Skeletal muscle tissue (tissue), 4 donors: ENCODE measurements around the gene UTP25. TPM values are rescaled to one million over a fixed set of nuclear protein-coding genes. Genes with fewer than 3 reads are reported as not detected.
A peak's percentile ranks its signal among the peaks of the same experiment; 100 is the strongest.

ENCODE experiments used
- H3K27ac ChIP-seq: one replicate; pipeline ENCODE4 v1.7.0; 2013; ENCODE audit warnings: mild to moderate bottlenecking, low read depth, low read length, inconsistent platforms
- H3K27me3 ChIP-seq, 3 donors: one replicate each; pipeline ENCODE4 v1.7.0; 2013; ENCODE audit warnings: low read length in 3 of 3; ENCODE audit not compliant: control insufficient read depth in 3 of 3, insufficient read depth in 3 of 3
- H3K36me3 ChIP-seq, 3 donors: one replicate each; pipeline ENCODE4 v1.7.0; 2013; ENCODE audit warnings: low read length in 3 of 3; ENCODE audit not compliant: control insufficient read depth in 3 of 3, insufficient read depth in 3 of 3
- H3K4me1 ChIP-seq, 3 donors: one replicate each; pipeline ENCODE4 v1.7.0; 2013; ENCODE audit warnings: low read length in 3 of 3, mild to moderate bottlenecking in 3 of 3; ENCODE audit not compliant: control insufficient read depth in 3 of 3, insufficient read depth in 3 of 3
- H3K4me3 ChIP-seq, 3 donors: one replicate each; pipeline ENCODE4 v1.7.0; 2013; ENCODE audit warnings: low read length in 3 of 3
- H3K9ac ChIP-seq, 3 donors: one replicate each; pipeline ENCODE4 v1.7.0; 2013; ENCODE audit warnings: low read length in 3 of 3, mild to moderate bottlenecking in 3 of 3, moderate library complexity in 2 of 3, low read depth in 1 of 3
- H3K9me3 ChIP-seq, 3 donors: one replicate each; pipeline ENCODE4 v1.7.0; 2013; ENCODE audit warnings: low read length in 3 of 3; ENCODE audit not compliant: control insufficient read depth in 3 of 3
- total RNA-seq: library from RNA; depleted of rRNA; stranded (reverse); fragments of >200 nt; gene quantifications from one replicate; pipeline ENCODE4 v1.2.3, GENCODE V29; 2014
- donor health status: Osteomylitis.

Gene UTP25
- total RNA-seq, 1 donor from 2014 or later, result 4.7 TPM

DNA sequence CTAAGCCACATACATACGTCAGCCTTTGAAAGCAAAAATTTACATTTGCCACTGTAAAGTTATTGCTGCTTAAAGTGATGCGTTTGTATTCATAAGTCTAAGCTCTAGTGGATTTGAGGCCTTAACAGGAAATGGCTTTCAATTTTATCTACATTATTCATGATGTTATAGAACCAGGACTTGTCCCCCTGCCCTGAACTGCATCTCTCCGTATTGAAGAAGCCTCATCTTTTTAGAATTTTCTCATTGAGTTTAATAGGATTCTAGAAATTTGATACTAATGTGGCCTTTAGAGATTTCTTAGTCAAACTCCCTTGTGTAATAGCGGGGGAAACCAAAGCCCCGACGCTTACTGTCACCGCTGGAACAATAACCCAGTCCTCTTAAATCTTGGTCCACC is 9.9 kb downstream of the UTP25 start:
- no peaks in the 10 kb centered on the region for H3K9me3 ChIP-seq
- H3K27ac ChIP-seq, result no peak overlapping the region
- H3K4me1 ChIP-seq, result peaks cover 0 to 13% (median 0%) of the 10 kb centered on the region in 3 donors
- H3K36me3 ChIP-seq, result peaks cover 52 to 74% (median 73%) of the 10 kb centered on the region in 3 donors
- no peak overlapping the region for H3K4me3 ChIP-seq
- no peak overlapping the region for H3K9ac ChIP-seq
- no peaks in the 10 kb centered on the region for H3K27me3 ChIP-seq

DNA sequence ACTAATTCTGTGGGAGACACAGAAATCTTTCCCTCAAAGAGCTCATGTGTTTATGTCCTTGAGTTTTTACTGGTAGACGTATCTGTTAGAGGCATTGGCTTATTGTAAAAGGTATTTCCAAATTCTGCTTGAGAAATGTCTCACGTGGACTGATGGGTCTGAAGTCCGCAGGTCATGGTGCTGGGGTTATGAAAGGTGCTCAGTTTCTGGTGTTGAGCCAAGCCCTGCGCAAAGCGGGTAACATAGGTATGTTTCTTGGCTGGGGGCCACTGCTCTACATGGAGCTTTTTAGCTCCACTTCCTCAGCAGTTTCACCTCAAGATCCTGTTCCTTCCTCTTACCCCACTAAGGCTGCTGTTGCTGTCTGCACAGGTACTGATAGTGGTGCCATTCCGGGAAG is 10.8 kb downstream of the UTP25 start:
- Histone ChIP-seq H3K9me3 (no peaks in the 10 kb centered on the region), H3K4me1 (peaks cover 0 to 13% (median 0%) of the 10 kb centered on the region in 3 donors), H3K9ac (no peak overlapping the region), H3K4me3 (no peak overlapping the region), H3K36me3 (peaks cover 51 to 76% (median 76%) of the 10 kb centered on the region in 3 donors), H3K27me3 (no peaks in the 10 kb centered on the region), H3K27ac (no peak overlapping the region)

DNA sequence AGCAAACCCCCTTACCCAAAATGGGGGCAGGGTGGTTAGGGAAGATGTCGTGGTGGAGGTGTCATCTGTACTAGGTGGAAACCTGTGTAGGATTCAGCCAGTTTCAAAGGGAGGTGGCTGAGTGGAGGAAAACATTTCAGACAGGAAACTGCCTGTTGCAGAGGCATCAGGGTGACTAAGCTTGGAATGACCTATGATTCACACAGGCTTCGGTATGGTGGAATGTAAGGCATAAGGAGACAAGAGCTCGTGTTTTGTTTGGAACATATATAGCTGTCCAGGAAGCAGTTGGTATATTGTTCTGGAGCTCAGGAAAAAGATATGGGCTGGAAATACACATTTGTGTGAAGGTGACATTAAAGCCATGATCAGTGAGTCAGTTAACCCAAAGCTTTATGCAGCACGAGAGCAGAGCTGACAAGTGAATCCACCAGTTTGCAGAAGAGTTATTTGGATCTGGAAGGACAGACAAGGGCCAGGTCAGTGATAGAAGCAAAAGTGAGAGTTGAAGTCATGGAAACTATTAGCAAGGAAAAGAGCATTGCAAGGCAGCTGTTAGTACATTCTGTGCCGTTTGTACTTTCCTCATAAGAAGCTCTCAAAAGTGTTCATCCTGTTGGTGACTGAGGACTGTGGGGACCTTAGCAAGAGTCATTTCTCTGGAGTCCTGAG is 12.2 kb downstream of the UTP25 start:
- Histone ChIP-seq H3K4me3 (no peak overlapping the region), H3K4me1 (peaks cover 0 to 13% (median 0%) of the 10 kb centered on the region in 3 donors), H3K27me3 (no peaks in the 10 kb centered on the region), H3K27ac (peak overlapping the region; percentile 55), H3K9me3 (no peaks in the 10 kb centered on the region), H3K9ac (no peak overlapping the region), H3K36me3 (peaks cover 58 to 76% (median 74%) of the 10 kb centered on the region in 3 donors)

GRCh38 chr1:209840611-209841010 is 12.8 kb downstream of the UTP25 start:
- Histone ChIP-seq H3K36me3 (peaks cover 57 to 80% (median 74%) of the 10 kb centered on the region in 3 donors), H3K9ac (no peak overlapping the region), H3K27me3 (no peaks in the 10 kb centered on the region), H3K4me3 (no peak overlapping the region), H3K27ac (peak overlapping the region; percentile 55), H3K4me1 (peaks cover 0 to 13% (median 0%) of the 10 kb centered on the region in 3 donors), H3K9me3 (no peaks in the 10 kb centered on the region)

DNA sequence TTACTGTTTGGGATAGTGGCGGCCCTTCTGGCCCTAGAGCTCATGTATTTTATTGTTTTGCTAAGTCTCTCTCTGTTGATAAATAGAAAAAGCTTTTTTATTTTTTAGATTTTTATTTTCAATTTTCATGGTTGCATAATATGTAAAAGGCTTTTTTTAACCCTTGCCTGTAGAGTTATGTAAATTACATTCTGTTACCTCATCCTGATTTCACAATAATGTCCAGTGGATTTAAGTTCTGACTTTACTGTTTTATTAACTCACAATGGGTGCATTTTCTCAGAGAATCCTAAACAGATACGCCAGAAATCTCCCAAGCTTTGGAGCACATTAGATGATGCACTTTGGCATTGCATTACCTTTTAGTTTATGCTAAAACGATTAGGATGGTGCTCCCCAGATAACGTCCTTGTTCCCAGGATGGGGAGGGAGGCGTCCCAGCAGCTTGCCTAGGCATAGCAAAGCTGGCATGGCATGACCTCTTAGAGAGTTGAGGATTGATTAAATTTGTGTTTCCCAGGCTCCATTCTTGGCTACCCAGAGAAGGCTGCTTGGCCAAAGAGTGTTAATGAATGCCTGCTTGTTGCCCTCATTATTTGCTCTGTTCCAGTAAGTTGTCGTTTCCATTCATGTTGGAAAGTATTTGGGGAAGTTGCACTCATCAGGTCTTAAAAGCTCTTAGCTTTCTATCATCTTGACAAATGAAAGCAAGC is 17.1 kb downstream of the UTP25 start:
- Histone ChIP-seq H3K9ac (no peak overlapping the region), H3K27me3 (no peaks in the 10 kb centered on the region), H3K4me1 (peaks cover 0 to 11% (median 0%) of the 10 kb centered on the region in 3 donors), H3K36me3 (peaks cover 41 to 67% (median 65%) of the 10 kb centered on the region in 3 donors), H3K27ac (no peak overlapping the region), H3K4me3 (no peak overlapping the region), H3K9me3 (no peaks in the 10 kb centered on the region)

DNA sequence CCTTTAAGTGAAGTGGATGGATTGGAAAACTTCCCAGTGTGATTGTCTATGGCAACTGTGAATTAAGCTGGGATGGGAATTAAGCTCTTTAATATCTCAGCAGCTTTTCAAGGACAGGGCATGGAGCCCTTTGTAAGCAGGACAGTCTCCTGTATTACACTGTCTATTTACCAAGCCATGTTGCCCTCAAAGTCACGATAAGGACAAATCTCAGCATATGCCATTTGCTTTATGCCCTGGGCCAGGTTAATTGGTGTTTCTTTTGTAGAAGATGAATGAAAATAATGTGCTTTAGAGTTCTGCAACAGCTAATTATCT is 17.6 kb downstream of the UTP25 start:
- no peaks in the 10 kb centered on the region for H3K9me3 ChIP-seq
- H3K4me1 ChIP-seq, result peaks cover 0 to 6% (median 0%) of the 10 kb centered on the region in 3 donors
- no peaks in the 10 kb centered on the region for H3K27me3 ChIP-seq
- H3K27ac ChIP-seq, result no peak overlapping the region
- H3K36me3 ChIP-seq, result peaks cover 41 to 64% (median 62%) of the 10 kb centered on the region in 3 donors
- H3K9ac ChIP-seq, result no peak overlapping the region
- no peak overlapping the region for H3K4me3 ChIP-seq

GRCh38 chr1:209849388-209849787 is 21.6 kb downstream of the UTP25 start:
- H3K4me3 ChIP-seq, result no peak overlapping the region
- H3K27ac ChIP-seq, result no peak overlapping the region
- peaks cover 27 to 50% (median 48%) of the 10 kb centered on the region in 3 donors for H3K36me3 ChIP-seq
- no peak overlapping the region for H3K9ac ChIP-seq
- no peaks in the 10 kb centered on the region for H3K4me1 ChIP-seq
- H3K27me3 ChIP-seq, result no peaks in the 10 kb centered on the region
- H3K9me3 ChIP-seq, result no peaks in the 10 kb centered on the region

GRCh38 chr1:209850342-209850979 is 22.7 kb downstream of the UTP25 start:
- Histone ChIP-seq H3K27ac (no peak overlapping the region), H3K4me3 (no peak overlapping the region), H3K9ac (no peak overlapping the region), H3K27me3 (no peaks in the 10 kb centered on the region), H3K4me1 (no peaks in the 10 kb centered on the region), H3K36me3 (peaks cover 23 to 52% (median 44%) of the 10 kb centered on the region in 3 donors), H3K9me3 (no peaks in the 10 kb centered on the region)

DNA sequence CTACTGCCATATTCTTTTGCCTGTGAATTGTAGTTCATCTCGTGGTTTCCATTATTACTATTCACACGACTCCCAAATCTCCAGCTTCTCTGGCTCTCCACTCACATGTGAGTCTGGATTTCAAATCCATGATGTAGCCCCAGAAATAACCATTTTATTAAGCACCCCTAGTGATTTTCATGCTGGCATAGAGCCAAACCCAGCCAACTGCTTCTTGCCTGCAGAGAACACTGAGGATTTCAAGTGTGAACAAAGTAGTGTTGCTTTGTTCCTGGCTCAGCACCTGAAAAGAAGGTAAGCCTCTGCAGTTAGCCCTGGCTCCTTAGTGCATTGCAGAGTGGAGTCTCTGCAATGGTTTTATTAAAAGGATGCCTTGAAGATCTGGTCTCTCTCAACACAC is 25.9 kb downstream of the UTP25 start:
- H3K27ac ChIP-seq, result no peak overlapping the region
- H3K9me3 ChIP-seq, result no peaks in the 10 kb centered on the region
- H3K9ac ChIP-seq, result no peak overlapping the region
- H3K4me1 ChIP-seq, result no peaks in the 10 kb centered on the region
- no peaks in the 10 kb centered on the region for H3K27me3 ChIP-seq
- H3K4me3 ChIP-seq, result no peak overlapping the region
- H3K36me3 ChIP-seq, result peaks cover 20 to 38% (median 31%) of the 10 kb centered on the region in 3 donors

GRCh38 chr1:209854196-209854595 is 26.4 kb downstream of the UTP25 start:
- Histone ChIP-seq H3K4me3 (no peak overlapping the region), H3K27ac (no peak overlapping the region), H3K9me3 (no peaks in the 10 kb centered on the region), H3K36me3 (peaks cover 20 to 36% (median 27%) of the 10 kb centered on the region in 3 donors), H3K27me3 (no peaks in the 10 kb centered on the region), H3K9ac (no peak overlapping the region), H3K4me1 (no peaks in the 10 kb centered on the region)
